H1 (cell line): ENCODE measurements around the gene CELF4. TPM values are rescaled to one million over a fixed set of nuclear protein-coding genes. Genes with fewer than 3 reads are reported as not detected.

Source experiments
- CTCF ChIA-PET: fragments of 300-600 bp; sonication (Branson Sonifier 250); formaldehyde crosslinking; loops from one replicate; lab custom pipeline; 2021; ENCODE audit not compliant: partially characterized antibody; lab: Charles Lee
- POLR2A ChIA-PET: fragments of 300-600 bp; sonication (Branson Sonifier 250); formaldehyde crosslinking; loops from one replicate; lab custom pipeline; 2021; ENCODE audit warnings: inconsistent platforms; ENCODE audit not compliant: partially characterized antibody; lab: Charles Lee
- DNase-seq, 2 experiments: peaks; one replicate each; pipeline versions ENCODE4 v3.0.0 to v3.0.0-alpha.2; 2010 to 2022; ENCODE audit warnings: low spot score in 2 of 2, low read depth in 1 of 2, mixed read lengths in 1 of 2
- FAIRE-seq: peaks from 2 replicates; lab custom pipeline; 2011; peaks lifted over from hg19 to GRCh38; lab: Jason Lieb, UNC
- H2AFZ ChIP-seq: 2 replicates; pipeline ENCODE4 v1.8.1; 2012; ENCODE audit warnings: low read length, inconsistent platforms
- H2AK5ac ChIP-seq: 2 replicates; pipeline ENCODE4 v1.6.1; 2013; ENCODE audit warnings: low read depth, low read length
- H2BK120ac ChIP-seq: replicated peaks from 2 replicates; pipeline ENCODE3; 2013; ENCODE audit warnings: low read depth, low read length, inconsistent platforms
- H2BK12ac ChIP-seq: 2 replicates; pipeline ENCODE4 v1.6.1; 2013; ENCODE audit warnings: low read depth, low read length
- H2BK15ac ChIP-seq: 2 replicates; pipeline ENCODE4 v1.6.1; 2013; ENCODE audit warnings: low read length
- H2BK20ac ChIP-seq: 2 replicates; pipeline ENCODE4 v1.6.1; 2013; ENCODE audit warnings: low read length
- H2BK5ac ChIP-seq: 2 replicates; pipeline ENCODE4 v1.6.1; 2013; ENCODE audit warnings: low read depth, low read length
- H3K14ac ChIP-seq: 2 replicates; pipeline ENCODE4 v1.6.1; 2013; ENCODE audit warnings: inconsistent platforms; ENCODE audit not compliant: insufficient read length
- H3K18ac ChIP-seq: 2 replicates; pipeline ENCODE4 v1.6.1; 2013; ENCODE audit warnings: low read length; ENCODE audit errors: extremely low read depth
- H3K23ac ChIP-seq: 2 replicates; pipeline ENCODE4 v1.6.1; 2013; ENCODE audit warnings: inconsistent platforms; ENCODE audit not compliant: insufficient read length
- H3K23me2 ChIP-seq: 2 replicates; pipeline ENCODE4 v1.6.1; 2013; ENCODE audit warnings: low read depth, low read length
- H3K27ac ChIP-seq: 2 replicates; pipeline ENCODE4 v1.6.1; 2011; ENCODE audit warnings: low read depth, low read length, inconsistent platforms
- H3K27me3 ChIP-seq, 4 experiments: replicated peaks in 1 of 4; 1 replicate in 1 of 4; 2 replicates in 3 of 4; pipeline versions ENCODE4 v1.6.1 to v1.8.1; 2011 to 2013; ENCODE audit warnings: low read length in 3 of 4, mild to moderate bottlenecking in 3 of 4, inconsistent platforms in 2 of 4, mixed read lengths in 2 of 4, moderate library complexity in 1 of 4; ENCODE audit not compliant: control insufficient read depth in 3 of 4, insufficient read depth in 3 of 4; ENCODE audit errors: extremely low read depth in 1 of 4
- H3K36me3 ChIP-seq, 4 experiments: 2 replicates each; pipeline versions ENCODE4 v1.6.1 to v1.8.1; 2011 to 2013; ENCODE audit warnings: mild to moderate bottlenecking in 4 of 4, low read length in 3 of 4, moderate library complexity in 2 of 4, control low read depth in 1 of 4, inconsistent platforms in 1 of 4; ENCODE audit not compliant: insufficient read depth in 4 of 4, control insufficient read depth in 2 of 4
- H3K4ac ChIP-seq: replicated peaks from 2 replicates; pipeline ENCODE3; 2013; ENCODE audit warnings: low read length, low read depth, mixed read lengths, inconsistent platforms; ENCODE audit not compliant: insufficient read length
- H3K4me1 ChIP-seq, 4 experiments: replicated peaks in 1 of 4; 1 replicate in 1 of 4; 2 replicates in 3 of 4; pipeline versions ENCODE4 v1.6.1 to v1.8.1; 2011 to 2013; ENCODE audit warnings: low read length in 3 of 4, inconsistent platforms in 2 of 4, mixed read lengths in 1 of 4; ENCODE audit not compliant: insufficient read depth in 4 of 4, control insufficient read depth in 3 of 4
- H3K4me2 ChIP-seq, 2 experiments: 2 replicates each; pipeline versions ENCODE4 v1.6.1 to v1.8.1; 2011 to 2013; ENCODE audit warnings: low read depth in 2 of 2, low read length in 2 of 2, control low read depth in 1 of 2, inconsistent platforms in 1 of 2, mild to moderate bottlenecking in 1 of 2; ENCODE audit not compliant: insufficient read depth in 1 of 2
- H3K4me3 ChIP-seq, 4 experiments: fragments of 200-600, 300-600 bp in 1 of 4; sonication (generic), shearing (Covaris generic), sonication (Bioruptor Twin) in 1 of 4; 2 replicates each; pipeline versions ENCODE4 v1.5.1 to v1.8.1; 2011 to 2016; ENCODE audit warnings: low read length in 4 of 4, low read depth in 3 of 4, control low read depth in 2 of 4, inconsistent platforms in 2 of 4, mild to moderate bottlenecking in 2 of 4, mixed read lengths in 1 of 4, moderate library complexity in 1 of 4; ENCODE audit not compliant: insufficient read depth in 2 of 4; ENCODE audit errors: extremely low read depth in 1 of 4
- H3K56ac ChIP-seq: replicated peaks from 2 replicates; pipeline ENCODE3; 2013; ENCODE audit warnings: low read depth, mild to moderate bottlenecking, mixed read lengths, low read length, inconsistent platforms; ENCODE audit not compliant: insufficient read length
- H3K79me1 ChIP-seq: 2 replicates; pipeline ENCODE4 v1.6.1; 2013; ENCODE audit warnings: low read depth, low read length, control low read depth
- H3K79me2 ChIP-seq, 2 experiments: 2 replicates each; pipeline versions ENCODE4 v1.6.1 to v1.8.1; 2012 to 2013; ENCODE audit warnings: low read length in 2 of 2, mild to moderate bottlenecking in 2 of 2, inconsistent platforms in 1 of 2; ENCODE audit not compliant: insufficient read depth in 2 of 2, control insufficient read depth in 1 of 2
- H3K9ac ChIP-seq, 4 experiments: replicated peaks in 1 of 4; 1 replicate in 1 of 4; 2 replicates in 3 of 4; pipeline versions ENCODE4 v1.6.1 to v1.8.1; 2011 to 2013; ENCODE audit warnings: low read depth in 3 of 4, low read length in 3 of 4, control low read depth in 2 of 4, mild to moderate bottlenecking in 2 of 4, moderate library complexity in 2 of 4, inconsistent platforms in 1 of 4; ENCODE audit errors: extremely low read depth in 1 of 4
- H3K9me3 ChIP-seq, 2 experiments: 2 replicates each; pipeline versions ENCODE4 v1.6.1 to v1.8.1; 2012 to 2013; ENCODE audit warnings: mild to moderate bottlenecking in 2 of 2, moderate library complexity in 2 of 2, control low read depth in 1 of 2, inconsistent platforms in 1 of 2, low read depth in 1 of 2, low read length in 1 of 2, mixed read lengths in 1 of 2; ENCODE audit not compliant: insufficient read depth in 2 of 2
- H4K20me1 ChIP-seq, 2 experiments: replicated peaks in 1 of 2; 2 replicates each; pipeline versions ENCODE3 to v1.8.1; 2011 to 2013; ENCODE audit warnings: inconsistent platforms in 2 of 2, low read length in 2 of 2, mild to moderate bottlenecking in 1 of 2; ENCODE audit not compliant: insufficient read depth in 2 of 2, control insufficient read depth in 1 of 2
- H4K5ac ChIP-seq: 2 replicates; pipeline ENCODE4 v1.6.1; 2013; ENCODE audit warnings: low read length, low read depth, mixed read lengths, inconsistent platforms; ENCODE audit not compliant: insufficient read length
- H4K8ac ChIP-seq: 2 replicates; pipeline ENCODE4 v1.8.0; 2013; ENCODE audit warnings: mild to moderate bottlenecking, moderate library complexity, low read length, inconsistent platforms; ENCODE audit not compliant: insufficient read depth; ENCODE audit errors: extremely low read depth
- H4K91ac ChIP-seq: replicated peaks from 2 replicates; pipeline ENCODE3; 2013; ENCODE audit warnings: low read length, mixed read lengths, inconsistent platforms; ENCODE audit not compliant: insufficient read length
- CTBP2 ChIP-seq: IDR thresholded peaks from 2 replicates; pipeline ENCODE4 v1.7.0; 2011; ENCODE audit warnings: borderline replicate concordance, mild to moderate bottlenecking, moderate library complexity, mixed read lengths, low read length; ENCODE audit not compliant: insufficient read depth, insufficient read length
- KDM5A ChIP-seq: fragments of 200-600 bp; IDR thresholded peaks from 2 replicates; pipeline ENCODE4 v1.7.1; 2012; ENCODE audit warnings: mild to moderate bottlenecking, low read length, inconsistent platforms, mixed read lengths
- MAFK ChIP-seq: IDR thresholded peaks from 2 replicates; pipeline ENCODE4 v1.6.1; 2012; ENCODE audit warnings: low read depth, mild to moderate bottlenecking, improper control_type of control experiment, low read length
- RAD21 ChIP-seq, 2 experiments: IDR thresholded peaks in 1 of 2; conservative IDR thresholded peaks in 1 of 2; 2 replicates each; pipeline ENCODE4 v1.6.1; 2011; ENCODE audit warnings: low read depth in 2 of 2, low read length in 2 of 2, improper control_type of control experiment in 1 of 2, inconsistent platforms in 1 of 2, mild to moderate bottlenecking in 1 of 2, moderate library complexity in 1 of 2
- WGBS, 2 experiments: shearing (Covaris generic) in 1 of 2; methylation state at CpG; one replicate each; pipeline versions ENCODE4 v1.1.6 to v1.1.7; 2013 to 2015; ENCODE audit warnings: low lambda C conversion rate in 2 of 2, mixed read lengths in 2 of 2, inconsistent platforms in 1 of 2, low coverage in 1 of 2, missing lambda C conversion rate in 1 of 2; ENCODE audit not compliant: insufficient replicate concordance in 2 of 2, insufficient coverage in 1 of 2, insufficient read length in 1 of 2; ENCODE audit errors: extremely low coverage in 1 of 2, missing lambda C conversion rate in 1 of 2; 5-methylcytosine and 5-hydroxymethylcytosine counted together
- polyA plus RNA-seq, 7 experiments: library from polyadenylated mRNA; depleted of rRNA in 3 of 7; stranded (reverse) in 5 of 7; unstranded in 2 of 7; fragments of >200 nt in 5 of 7; fragments of 200-250 nt in 2 of 7; gene quantifications; 1 replicate in 5 of 7; 2 replicates in 1 of 7; 4 replicates in 1 of 7; pipeline versions ENCODE4 v1.2.1 to v1.2.3, GENCODE V29; 2011 to 2013; ENCODE audit warnings: missing spikeins in 2 of 7, mixed read lengths in 2 of 7
- total RNA-seq: library from RNA; stranded (reverse); fragmentation: NEBNext Ultra II Directional; extraction: Animal tissue kit (Norgen Biotek cat#: 25700); gene quantifications from 2 replicates; pipeline ENCODE4 v1.2.1, GENCODE V29; 2021
- TF ChIP-seq, protein P1 (sequence below): IDR thresholded peaks from 2 replicates; pipeline ENCODE4 v1.6.1; 2011; ENCODE audit warnings: low read depth, mild to moderate bottlenecking, low read length; ENCODE audit not compliant: insufficient read depth
- TF ChIP-seq, protein P2 (sequence below), 3 experiments: IDR thresholded peaks; 1 replicate in 2 of 3; 2 replicates in 1 of 3; pipeline versions ENCODE4 v1.5.1 to v1.6.1; 2011; ENCODE audit warnings: low read length in 3 of 3, mild to moderate bottlenecking in 3 of 3, inconsistent platforms in 2 of 3, low read depth in 1 of 3, moderate library complexity in 1 of 3; ENCODE audit not compliant: insufficient read depth in 1 of 3; ENCODE audit errors: control extremely low read depth in 1 of 3

The CELF4 gene
- total and polyA plus RNA-seq, 2 of the 8 experiments (the other 6 are each of a cell fraction or from before 2014, with no cell fraction given) = 1.6 to 3.4 TPM

DNA sequence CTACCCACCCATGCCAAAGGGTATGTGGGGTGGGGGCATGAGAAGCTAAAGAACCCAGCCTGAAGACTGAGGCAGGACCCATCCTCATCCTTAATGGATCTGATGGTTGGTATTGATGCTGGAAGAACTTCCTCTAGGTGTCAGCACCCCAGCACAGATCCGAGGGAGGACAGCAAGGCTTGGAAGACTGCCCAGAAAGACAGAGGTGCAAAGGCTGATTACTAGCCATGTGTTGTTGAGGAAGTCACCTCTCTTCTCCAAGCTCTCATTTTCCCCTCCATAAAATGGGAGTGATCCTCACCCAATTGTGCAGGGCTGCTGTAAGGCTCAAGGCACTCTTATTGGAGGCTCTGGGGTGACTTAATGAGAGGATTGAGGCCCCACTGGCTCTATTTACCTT is 256.5 kb downstream of the CELF4 start:
- FAIRE-seq (no peak), DNase-seq (no peak)
- no peaks in the 10 kb centered on the region for H3K27me3 ChIP-seq
- 100% methylated on average over 1 of the region's 1 CpG; no CpG with 5 or more reads in 1 of the 2 experiments for WGBS, 2 experiments
- CTCF ChIA-PET = interaction anchor here (0.9 to 3.6 kb wide), 12 partner anchors 9 to 367 kb away, joined by 3 to 18 read pairs (median 4); no protein-coding TSS in a partner anchor
- no peak overlapping the region for H2AFZ ChIP-seq
- H2BK12ac ChIP-seq = no peak overlapping the region
- no peaks in the 10 kb centered on the region for H4K20me1 ChIP-seq
- H4K5ac ChIP-seq = no peak overlapping the region
- TF ChIP-seq RAD21 (IDR thresholded peaks at IDR 0.05 in 1 of 2, conservative IDR thresholded peaks at IDR 0.05 in 1 of 2; ENCODE audit: low read depth in 2 of 2, low read length in 2 of 2) = 0 out of 4 replicates have a peak, but pooled peaks of 1 of the 2 experiments have one; percentile 3
- no peak for TF ChIP-seq CTBP2
- no peak for TF ChIP-seq KDM5A
- TF ChIP-seq, protein P1, sequence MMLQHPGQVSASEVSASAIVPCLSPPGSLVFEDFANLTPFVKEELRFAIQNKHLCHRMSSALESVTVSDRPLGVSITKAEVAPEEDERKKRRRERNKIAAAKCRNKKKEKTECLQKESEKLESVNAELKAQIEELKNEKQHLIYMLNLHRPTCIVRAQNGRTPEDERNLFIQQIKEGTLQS = no peak
- TF ChIP-seq, protein P2, sequence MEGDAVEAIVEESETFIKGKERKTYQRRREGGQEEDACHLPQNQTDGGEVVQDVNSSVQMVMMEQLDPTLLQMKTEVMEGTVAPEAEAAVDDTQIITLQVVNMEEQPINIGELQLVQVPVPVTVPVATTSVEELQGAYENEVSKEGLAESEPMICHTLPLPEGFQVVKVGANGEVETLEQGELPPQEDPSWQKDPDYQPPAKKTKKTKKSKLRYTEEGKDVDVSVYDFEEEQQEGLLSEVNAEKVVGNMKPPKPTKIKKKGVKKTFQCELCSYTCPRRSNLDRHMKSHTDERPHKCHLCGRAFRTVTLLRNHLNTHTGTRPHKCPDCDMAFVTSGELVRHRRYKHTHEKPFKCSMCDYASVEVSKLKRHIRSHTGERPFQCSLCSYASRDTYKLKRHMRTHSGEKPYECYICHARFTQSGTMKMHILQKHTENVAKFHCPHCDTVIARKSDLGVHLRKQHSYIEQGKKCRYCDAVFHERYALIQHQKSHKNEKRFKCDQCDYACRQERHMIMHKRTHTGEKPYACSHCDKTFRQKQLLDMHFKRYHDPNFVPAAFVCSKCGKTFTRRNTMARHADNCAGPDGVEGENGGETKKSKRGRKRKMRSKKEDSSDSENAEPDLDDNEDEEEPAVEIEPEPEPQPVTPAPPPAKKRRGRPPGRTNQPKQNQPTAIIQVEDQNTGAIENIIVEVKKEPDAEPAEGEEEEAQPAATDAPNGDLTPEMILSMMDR (IDR thresholded peaks at IDR 0.05; ENCODE audit: control extremely low read depth in 1 of 3, insufficient read depth in 1 of 3, low read depth in 1 of 3, low read length in 3 of 3) = peak in 1 of 3 experiments; percentile 9; a peak in 1 of 4 replicates
- TF ChIP-seq MAFK = no peak
- no peak overlapping the region for H3K23ac ChIP-seq
- H3K27ac ChIP-seq = no peak overlapping the region
- no peaks in the 10 kb centered on the region for H3K79me1 ChIP-seq
- H4K91ac ChIP-seq = no peak overlapping the region
- H3K4me3 ChIP-seq = no peak overlapping the region
- H3K9ac ChIP-seq = no peak overlapping the region
- H3K79me2 ChIP-seq = no peaks in the 10 kb centered on the region
- no peak overlapping the region for H3K56ac ChIP-seq
- no peak overlapping the region for H2BK20ac ChIP-seq
- no peak overlapping the region for H2AK5ac ChIP-seq
- H3K4me1 ChIP-seq = peaks cover 0 to 6% (median 0%) of the 10 kb centered on the region in 4 experiments; a peak in 2 of 7 replicates
- no peaks in the 10 kb centered on the region for H3K9me3 ChIP-seq
- H2BK120ac ChIP-seq = no peak overlapping the region
- H3K4me2 ChIP-seq = no peak overlapping the region
- H2BK15ac ChIP-seq = no peak overlapping the region
- no peak overlapping the region for H3K4ac ChIP-seq
- H4K8ac ChIP-seq = no peak overlapping the region
- no peaks in the 10 kb centered on the region for H3K36me3 ChIP-seq
- POLR2A ChIA-PET = no interaction called here
- no peak overlapping the region for H3K14ac ChIP-seq
- H3K18ac ChIP-seq = no peak overlapping the region
- H2BK5ac ChIP-seq = no peak overlapping the region
- no peaks in the 10 kb centered on the region for H3K23me2 ChIP-seq
